SK-N-SH (cell line): Measurements from ENCODE around the gene MVD. TPM values are rescaled to one million over a fixed set of nuclear protein-coding genes. Genes with fewer than 3 reads are reported as not detected.

Experiments used
- CTCF ChIA-PET: fragments of 300-600, 350-600 bp; formaldehyde crosslinking; extraction: SDS; loops from one replicate; lab custom pipeline; 2021; lab: Yijun Ruan, JAX
- POLR2A ChIA-PET: fragments of 350-600 bp; sonication (Branson Sonifier 250); formaldehyde crosslinking; extraction: SDS; loops from one replicate; lab custom pipeline; 2020; ENCODE audit warnings: antibody characterized with exemption, inconsistent platforms; lab: Yijun Ruan, JAX
- DNase-seq: peaks from one replicate; pipeline ENCODE4 v3.0.0; 2012
- H2AFZ ChIP-seq: fragments of 200-600 bp; sonication (generic); 2 replicates; pipeline ENCODE4 v1.8.1; 2016; ENCODE audit warnings: antibody characterized with exemption, mild to moderate bottlenecking, low read depth
- H3F3A ChIP-seq: fragments of 200-600 bp; sonication (generic); replicated peaks from 2 replicates; pipeline ENCODE3; 2016; ENCODE audit warnings: antibody characterized with exemption, mild to moderate bottlenecking; ENCODE audit not compliant: insufficient read depth
- H3K27ac ChIP-seq, 2 experiments: fragments of 200-500 bp in 1 of 2; fragments of 200-600 bp in 1 of 2; sonication (Bioruptor generic) in 1 of 2; sonication (generic), shearing (Covaris generic) in 1 of 2; 2 replicates each; pipeline versions ENCODE4 v1.5.1 to v1.6.1; 2014 to 2016; ENCODE audit warnings: low read depth in 2 of 2, inconsistent platforms in 1 of 2, low read length in 1 of 2, mild to moderate bottlenecking in 1 of 2, mixed read lengths in 1 of 2
- H3K27me3 ChIP-seq: fragments of 200-600 bp; sonication (generic), shearing (Covaris generic); 2 replicates; pipeline ENCODE4 v1.6.1; 2016; ENCODE audit warnings: mixed run types; ENCODE audit not compliant: insufficient read depth
- H3K36me3 ChIP-seq, 2 experiments: fragments of 200-500 bp in 1 of 2; fragments of 200-600 bp in 1 of 2; sonication (Bioruptor generic) in 1 of 2; sonication (generic) in 1 of 2; replicated peaks in 1 of 2; 2 replicates each; pipeline versions ENCODE3 to v1.5.1; 2014 to 2016; ENCODE audit warnings: low read length in 1 of 2, mild to moderate bottlenecking in 1 of 2; ENCODE audit not compliant: insufficient read depth in 2 of 2, control insufficient read depth in 1 of 2
- H3K4me1 ChIP-seq, 2 experiments: fragments of 200-500 bp in 1 of 2; fragments of 200-600 bp in 1 of 2; sonication (Bioruptor generic) in 1 of 2; sonication (generic), shearing (Covaris generic) in 1 of 2; 2 replicates each; pipeline versions ENCODE4 v1.5.1 to v1.6.1; 2014 to 2016; ENCODE audit warnings: low read depth in 1 of 2, low read length in 1 of 2, mixed run types in 1 of 2; ENCODE audit not compliant: insufficient read depth in 2 of 2, control insufficient read depth in 1 of 2
- H3K4me2 ChIP-seq: fragments of 200-600 bp; sonication (generic), shearing (Covaris generic); 2 replicates; pipeline ENCODE4 v1.6.1; 2017; ENCODE audit warnings: mixed run types
- H3K4me3 ChIP-seq, 2 experiments: fragments of 200-500 bp in 1 of 2; fragments of 200-600 bp in 1 of 2; sonication (Bioruptor generic) in 1 of 2; sonication (generic), shearing (Covaris generic) in 1 of 2; 2 replicates each; pipeline versions ENCODE4 v1.5.1 to v1.8.1; 2014 to 2016; ENCODE audit warnings: low read depth in 2 of 2, inconsistent platforms in 1 of 2, low read length in 1 of 2, mild to moderate bottlenecking in 1 of 2, mixed read lengths in 1 of 2, moderate library complexity in 1 of 2
- H3K79me2 ChIP-seq: fragments of 200-600 bp; sonication (generic); 2 replicates; pipeline ENCODE4 v1.8.1; 2017; ENCODE audit warnings: mild to moderate bottlenecking; ENCODE audit not compliant: insufficient read depth
- H3K9ac ChIP-seq: fragments of 200-600 bp; sonication (generic); 2 replicates; pipeline ENCODE4 v1.6.1; 2017; ENCODE audit warnings: mixed run types
- H3K9me2 ChIP-seq: fragments of 200-600 bp; sonication (generic); 2 replicates; pipeline ENCODE4 v1.6.1; 2017; ENCODE audit warnings: mixed run types
- H3K9me3 ChIP-seq: fragments of 200-600 bp; sonication (generic); 2 replicates; pipeline ENCODE4 v1.6.1; 2017; ENCODE audit warnings: mixed run types, mild to moderate bottlenecking, moderate library complexity
- H4K20me1 ChIP-seq: fragments of 200-600 bp; sonication (generic); 2 replicates; pipeline ENCODE4 v1.6.1; 2017; ENCODE audit warnings: mild to moderate bottlenecking, mixed run types; ENCODE audit not compliant: insufficient read depth
- CHD2 ChIP-seq: fragments of 150-350 bp; IDR thresholded peaks from 2 replicates; pipeline ENCODE4 v1.6.1; 2018; ENCODE audit warnings: low read length; ENCODE audit not compliant: partially characterized antibody
- EP300 ChIP-seq, 2 experiments: IDR thresholded peaks; 2 replicates each; pipeline versions ENCODE4 v1.4.0 to v1.6.1; 2012; ENCODE audit warnings: borderline replicate concordance in 1 of 2, low read depth in 1 of 2, low read length in 1 of 2
- EZH2phosphoT487 ChIP-seq: fragments of 200-600 bp; sonication (generic); IDR thresholded peaks from 2 replicates; pipeline ENCODE4 v1.6.1; 2017; ENCODE audit warnings: low read depth, mixed run types, mild to moderate bottlenecking, antibody characterized with exemption, moderate library complexity, borderline replicate concordance
- FOSL2 ChIP-seq: IDR thresholded peaks from 2 replicates; pipeline ENCODE4 v1.4.0; 2012; ENCODE audit warnings: low read depth, mild to moderate bottlenecking, moderate library complexity, borderline replicate concordance
- FOXJ3 ChIP-seq: sonication (generic); formaldehyde crosslinking; IDR thresholded peaks from 2 replicates; pipeline ENCODE4 v1.5.1; 2020; ENCODE audit warnings: mild to moderate bottlenecking, missing genetic modification reagents
- GATA2 ChIP-seq: sonication (generic); formaldehyde crosslinking; IDR thresholded peaks from 2 replicates; pipeline ENCODE4 v1.5.0; 2020; ENCODE audit warnings: mild to moderate bottlenecking, missing genetic modification reagents
- MEF2A ChIP-seq: IDR thresholded peaks from 2 replicates; pipeline ENCODE4 v1.4.0; 2012; ENCODE audit warnings: low read depth, borderline replicate concordance
- NRF1 ChIP-seq: IDR thresholded peaks from 2 replicates; pipeline ENCODE4 v1.6.1; 2012; ENCODE audit warnings: low read depth, mild to moderate bottlenecking, low read length
- POLR2AphosphoS5 ChIP-seq: IDR thresholded peaks from 2 replicates; pipeline ENCODE4 v1.6.1; 2012; ENCODE audit warnings: low read depth, low read length
- RCOR1 ChIP-seq: fragments of 150-350 bp; IDR thresholded peaks from 2 replicates; pipeline ENCODE4 v1.6.1; 2017; ENCODE audit warnings: antibody characterized with exemption, low read length
- RFX5 ChIP-seq: IDR thresholded peaks from 2 replicates; pipeline ENCODE4 v1.6.1; 2012; ENCODE audit warnings: mild to moderate bottlenecking, improper control_type of control experiment, low read length
- RXRA ChIP-seq: IDR thresholded peaks from 2 replicates; pipeline ENCODE4 v1.4.0; 2012; ENCODE audit warnings: low read depth, mild to moderate bottlenecking, borderline replicate concordance
- SIN3A ChIP-seq: IDR thresholded peaks from 2 replicates; pipeline ENCODE4 v1.6.1; 2012; ENCODE audit warnings: low read depth, mild to moderate bottlenecking, low read length, moderate library complexity, borderline replicate concordance
- SMC3 ChIP-seq: IDR thresholded peaks from 2 replicates; pipeline ENCODE4 v1.6.1; 2012; ENCODE audit warnings: low read depth, low read length, improper control_type of control experiment
- TAF1 ChIP-seq: IDR thresholded peaks from 2 replicates; pipeline ENCODE4 v1.6.1; 2012; ENCODE audit warnings: low read depth, mild to moderate bottlenecking, low read length, moderate library complexity, borderline replicate concordance
- TEAD4 ChIP-seq: IDR thresholded peaks from 2 replicates; pipeline ENCODE4 v1.4.0; 2012; ENCODE audit warnings: mild to moderate bottlenecking, borderline replicate concordance; ENCODE audit not compliant: insufficient read depth
- WGBS: methylation state at CpG from one replicate; pipeline ENCODE4 v1.1.6; 2017; ENCODE audit warnings: low lambda C conversion rate; 5-methylcytosine and 5-hydroxymethylcytosine counted together
- polyA plus RNA-seq, 3 experiments: library from polyadenylated mRNA; depleted of rRNA; stranded (reverse); fragments of >200 nt; gene quantifications; 2 replicates each; pipeline ENCODE4 v1.2.3, GENCODE V29; 2012
- TF ChIP-seq, protein P1 (sequence below): IDR thresholded peaks from 2 replicates; pipeline ENCODE4 v1.6.1; 2012; ENCODE audit warnings: mild to moderate bottlenecking, low read depth, low read length, moderate library complexity
- TF ChIP-seq, protein P2 (sequence below): fragments of 150-350 bp; IDR thresholded peaks from 2 replicates; pipeline ENCODE4 v1.6.1; 2016; ENCODE audit warnings: mild to moderate bottlenecking, low read depth, low read length
- TF ChIP-seq, protein P3 (sequence below): IDR thresholded peaks from 2 replicates; pipeline ENCODE4 v1.4.0; 2012; ENCODE audit warnings: low read depth, borderline replicate concordance

Gene MVD
- polyA plus RNA-seq, 1 of the 3 experiments (the other 2 are of a cell fraction): 15.7 TPM

DNA sequence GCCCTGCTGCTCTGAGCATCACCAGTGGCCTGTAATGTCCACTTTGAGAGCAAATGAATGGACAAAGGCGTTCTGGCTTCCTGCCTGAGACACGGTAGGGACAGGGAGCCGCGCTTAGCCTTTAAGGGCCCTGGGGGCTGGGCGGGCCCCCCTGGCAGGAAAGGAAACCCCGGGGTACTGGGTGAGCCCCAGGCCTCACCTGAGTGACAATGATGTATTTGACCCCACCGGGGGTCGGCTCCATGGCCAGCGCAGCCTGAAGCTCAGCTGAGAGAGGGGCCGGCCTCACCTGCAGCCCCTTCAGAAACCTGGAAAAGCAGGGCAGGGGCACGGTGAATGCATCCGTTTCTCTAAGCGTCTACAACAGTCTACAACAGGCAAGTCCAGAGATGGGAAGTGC is 9.8 kb downstream of the MVD start:
- DNase-seq: no peak
- H2AFZ ChIP-seq: no peak overlapping the region
- no peaks in the 10 kb centered on the region for H3K27me3 ChIP-seq
- peaks cover 4 to 10% of the 10 kb centered on the region in 2 experiments; a peak in 2 of 4 replicates for H3K4me1 ChIP-seq
- WGBS: 95% methylated on average over 7 of the region's 13 CpGs
- TF ChIP-seq, protein P1, sequence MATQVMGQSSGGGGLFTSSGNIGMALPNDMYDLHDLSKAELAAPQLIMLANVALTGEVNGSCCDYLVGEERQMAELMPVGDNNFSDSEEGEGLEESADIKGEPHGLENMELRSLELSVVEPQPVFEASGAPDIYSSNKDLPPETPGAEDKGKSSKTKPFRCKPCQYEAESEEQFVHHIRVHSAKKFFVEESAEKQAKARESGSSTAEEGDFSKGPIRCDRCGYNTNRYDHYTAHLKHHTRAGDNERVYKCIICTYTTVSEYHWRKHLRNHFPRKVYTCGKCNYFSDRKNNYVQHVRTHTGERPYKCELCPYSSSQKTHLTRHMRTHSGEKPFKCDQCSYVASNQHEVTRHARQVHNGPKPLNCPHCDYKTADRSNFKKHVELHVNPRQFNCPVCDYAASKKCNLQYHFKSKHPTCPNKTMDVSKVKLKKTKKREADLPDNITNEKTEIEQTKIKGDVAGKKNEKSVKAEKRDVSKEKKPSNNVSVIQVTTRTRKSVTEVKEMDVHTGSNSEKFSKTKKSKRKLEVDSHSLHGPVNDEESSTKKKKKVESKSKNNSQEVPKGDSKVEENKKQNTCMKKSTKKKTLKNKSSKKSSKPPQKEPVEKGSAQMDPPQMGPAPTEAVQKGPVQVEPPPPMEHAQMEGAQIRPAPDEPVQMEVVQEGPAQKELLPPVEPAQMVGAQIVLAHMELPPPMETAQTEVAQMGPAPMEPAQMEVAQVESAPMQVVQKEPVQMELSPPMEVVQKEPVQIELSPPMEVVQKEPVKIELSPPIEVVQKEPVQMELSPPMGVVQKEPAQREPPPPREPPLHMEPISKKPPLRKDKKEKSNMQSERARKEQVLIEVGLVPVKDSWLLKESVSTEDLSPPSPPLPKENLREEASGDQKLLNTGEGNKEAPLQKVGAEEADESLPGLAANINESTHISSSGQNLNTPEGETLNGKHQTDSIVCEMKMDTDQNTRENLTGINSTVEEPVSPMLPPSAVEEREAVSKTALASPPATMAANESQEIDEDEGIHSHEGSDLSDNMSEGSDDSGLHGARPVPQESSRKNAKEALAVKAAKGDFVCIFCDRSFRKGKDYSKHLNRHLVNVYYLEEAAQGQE: no peak
- no peak for TF ChIP-seq FOXJ3 (CRISPR knock-in tag)
- TF ChIP-seq EP300 (IDR thresholded peaks at IDR 0.05; ENCODE audit: borderline replicate concordance in 1 of 2, low read depth in 1 of 2, low read length in 1 of 2): no peak
- TF ChIP-seq RCOR1: no peak
- TF ChIP-seq FOSL2: no peak
- TF ChIP-seq MEF2A: no peak
- TF ChIP-seq POLR2AphosphoS5: no peak
- TF ChIP-seq EZH2phosphoT487: no peak
- no peak for TF ChIP-seq NRF1
- no peak for TF ChIP-seq RXRA
- TF ChIP-seq RFX5: no peak
- TF ChIP-seq, protein P2, sequence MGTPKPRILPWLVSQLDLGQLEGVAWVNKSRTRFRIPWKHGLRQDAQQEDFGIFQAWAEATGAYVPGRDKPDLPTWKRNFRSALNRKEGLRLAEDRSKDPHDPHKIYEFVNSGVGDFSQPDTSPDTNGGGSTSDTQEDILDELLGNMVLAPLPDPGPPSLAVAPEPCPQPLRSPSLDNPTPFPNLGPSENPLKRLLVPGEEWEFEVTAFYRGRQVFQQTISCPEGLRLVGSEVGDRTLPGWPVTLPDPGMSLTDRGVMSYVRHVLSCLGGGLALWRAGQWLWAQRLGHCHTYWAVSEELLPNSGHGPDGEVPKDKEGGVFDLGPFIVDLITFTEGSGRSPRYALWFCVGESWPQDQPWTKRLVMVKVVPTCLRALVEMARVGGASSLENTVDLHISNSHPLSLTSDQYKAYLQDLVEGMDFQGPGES: no peak
- no peak for TF ChIP-seq TEAD4
- TF ChIP-seq SIN3A: no peak
- no peak for TF ChIP-seq CHD2
- TF ChIP-seq, protein P3, sequence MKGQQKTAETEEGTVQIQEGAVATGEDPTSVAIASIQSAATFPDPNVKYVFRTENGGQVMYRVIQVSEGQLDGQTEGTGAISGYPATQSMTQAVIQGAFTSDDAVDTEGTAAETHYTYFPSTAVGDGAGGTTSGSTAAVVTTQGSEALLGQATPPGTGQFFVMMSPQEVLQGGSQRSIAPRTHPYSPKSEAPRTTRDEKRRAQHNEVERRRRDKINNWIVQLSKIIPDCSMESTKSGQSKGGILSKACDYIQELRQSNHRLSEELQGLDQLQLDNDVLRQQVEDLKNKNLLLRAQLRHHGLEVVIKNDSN: no peak
- TF ChIP-seq SMC3: no peak
- no peak for TF ChIP-seq TAF1
- TF ChIP-seq GATA2: no peak
- H3K27ac ChIP-seq: no peak overlapping the region
- H3F3A ChIP-seq: no peaks in the 10 kb centered on the region
- no peak overlapping the region for H3K4me3 ChIP-seq
- no peaks in the 10 kb centered on the region for H3K9me2 ChIP-seq
- no peak overlapping the region for H3K4me2 ChIP-seq
- ChIA-PET CTCF (interaction anchor here (0.8 to 1.2 kb wide), 2 partner anchors 28 to 85 kb away, joined by 3 read pairs; no protein-coding TSS in a partner anchor), POLR2A (no interaction called here)
- no peaks in the 10 kb centered on the region for H3K79me2 ChIP-seq
- no peak overlapping the region for H3K9ac ChIP-seq
- H3K9me3 ChIP-seq: no peaks in the 10 kb centered on the region
- peaks cover 0 to 8% of the 10 kb centered on the region in 2 experiments for H3K36me3 ChIP-seq
- H4K20me1 ChIP-seq: no peaks in the 10 kb centered on the region
